Type B pancreatic cell (in vitro differentiated cells): ENCODE results near the gene RNF14. TPM values are rescaled to one million over a fixed set of nuclear protein-coding genes. Genes with fewer than 3 reads are reported as not detected.
A peak's percentile ranks its signal among the peaks of the same experiment; 100 is the strongest.

Experiments used
- DNase-seq: peaks from one replicate; pipeline ENCODE4 v3.0.0; 2021; ENCODE audit warnings: mixed read lengths; ENCODE audit not compliant: unreplicated experiment; ENCODE audit errors: extremely low spot score
- H3K27ac Mint-ChIP-seq: 2 replicates; pipeline ENCODE4 v1.8.0; 2021; ENCODE audit warnings: mild to moderate bottlenecking, mixed read lengths
- H3K27me3 Mint-ChIP-seq: 2 replicates; pipeline ENCODE4 v1.8.0; 2021; ENCODE audit warnings: mixed read lengths
- H3K36me3 Mint-ChIP-seq: 2 replicates; pipeline ENCODE4 v1.8.0; 2021; ENCODE audit warnings: mixed read lengths
- H3K4me1 Mint-ChIP-seq: one replicate; pipeline ENCODE4 v1.8.0; 2021; ENCODE audit warnings: mixed read lengths; ENCODE audit not compliant: unreplicated experiment
- H3K4me3 Mint-ChIP-seq: 2 replicates; pipeline ENCODE4 v1.8.0; 2021; ENCODE audit warnings: mild to moderate bottlenecking, mixed read lengths
- H3K9me3 Mint-ChIP-seq: 2 replicates; pipeline ENCODE4 v1.8.0; 2021; ENCODE audit warnings: mixed read lengths
- CTCF ChIP-seq: fragments of 200-600 bp; sonication (generic); conservative IDR thresholded peaks from 2 replicates; pipeline ENCODE4 v1.5.0; 2021; ENCODE audit warnings: antibody characterized with exemption, mild to moderate bottlenecking
- total RNA-seq: library from RNA; stranded (reverse); gene quantifications from 2 replicates; pipeline ENCODE4 v1.2.1, GENCODE V29; 2021; ENCODE audit warnings: low replicate concordance

Gene RNF14
- total RNA-seq, 1 donor from 2014 or later, result 39.8 TPM

- no peak overlapping the region for H3K27ac Mint-ChIP-seq
- H3K4me3 Mint-ChIP-seq, result peak overlapping the region; percentile 14
- peaks cover 5% of the 10 kb centered on the region for H3K9me3 Mint-ChIP-seq
- no peak for DNase-seq
- H3K36me3 Mint-ChIP-seq, result peaks cover 27% of the 10 kb centered on the region
- peaks cover 9% of the 10 kb centered on the region for H3K4me1 Mint-ChIP-seq
- H3K27me3 Mint-ChIP-seq, result no peaks in the 10 kb centered on the region
- TF ChIP-seq CTCF, result no peak
Measured at GRCh38 chr5:141926434-141926833, 42.5 kb upstream of the RNF14 start.

- H3K27me3 Mint-ChIP-seq, result no peaks in the 10 kb centered on the region
- H3K36me3 Mint-ChIP-seq, result peaks cover 27% of the 10 kb centered on the region
- DNase-seq, result no peak
- H3K4me3 Mint-ChIP-seq, result no peak overlapping the region
- peaks cover 9% of the 10 kb centered on the region for H3K4me1 Mint-ChIP-seq
- H3K9me3 Mint-ChIP-seq, result peaks cover 5% of the 10 kb centered on the region
- no peak overlapping the region for H3K27ac Mint-ChIP-seq
- no peak for TF ChIP-seq CTCF
Measured at GRCh38 chr5:141928051-141928450, 40.9 kb upstream of the RNF14 start.

GRCh38 chr5:141929398-141930058 lies 39.4 kb upstream of the RNF14 start:
- H3K4me1 Mint-ChIP-seq, result peaks cover under 1% of the 10 kb centered on the region
- H3K9me3 Mint-ChIP-seq, result no peaks in the 10 kb centered on the region
- no peak for DNase-seq
- H3K4me3 Mint-ChIP-seq, result no peak overlapping the region
- no peak for TF ChIP-seq CTCF
- H3K36me3 Mint-ChIP-seq, result peaks cover 23% of the 10 kb centered on the region
- no peak overlapping the region for H3K27ac Mint-ChIP-seq
- H3K27me3 Mint-ChIP-seq, result no peaks in the 10 kb centered on the region

- Mint-ChIP-seq H3K27ac (no peak overlapping the region), H3K27me3 (no peaks in the 10 kb centered on the region), H3K4me1 (no peaks in the 10 kb centered on the region), H3K36me3 (peaks cover 27% of the 10 kb centered on the region), H3K9me3 (no peaks in the 10 kb centered on the region), H3K4me3 (no peak overlapping the region)
- DNase-seq, result no peak
- TF ChIP-seq CTCF, result no peak
Measured at GRCh38 chr5:141931694-141932093, 37.2 kb upstream of the RNF14 start.

- DNase-seq, result no peak
- Mint-ChIP-seq H3K36me3 (peaks cover 21% of the 10 kb centered on the region), H3K4me3 (no peak overlapping the region), H3K27ac (no peak overlapping the region), H3K27me3 (no peaks in the 10 kb centered on the region), H3K4me1 (no peaks in the 10 kb centered on the region), H3K9me3 (no peaks in the 10 kb centered on the region)
- TF ChIP-seq CTCF, result no peak
Measured at GRCh38 chr5:141933151-141933550, 35.8 kb upstream of the RNF14 start.
